Measurements from ENCODE around the gene TNFRSF6B.

DNA sequence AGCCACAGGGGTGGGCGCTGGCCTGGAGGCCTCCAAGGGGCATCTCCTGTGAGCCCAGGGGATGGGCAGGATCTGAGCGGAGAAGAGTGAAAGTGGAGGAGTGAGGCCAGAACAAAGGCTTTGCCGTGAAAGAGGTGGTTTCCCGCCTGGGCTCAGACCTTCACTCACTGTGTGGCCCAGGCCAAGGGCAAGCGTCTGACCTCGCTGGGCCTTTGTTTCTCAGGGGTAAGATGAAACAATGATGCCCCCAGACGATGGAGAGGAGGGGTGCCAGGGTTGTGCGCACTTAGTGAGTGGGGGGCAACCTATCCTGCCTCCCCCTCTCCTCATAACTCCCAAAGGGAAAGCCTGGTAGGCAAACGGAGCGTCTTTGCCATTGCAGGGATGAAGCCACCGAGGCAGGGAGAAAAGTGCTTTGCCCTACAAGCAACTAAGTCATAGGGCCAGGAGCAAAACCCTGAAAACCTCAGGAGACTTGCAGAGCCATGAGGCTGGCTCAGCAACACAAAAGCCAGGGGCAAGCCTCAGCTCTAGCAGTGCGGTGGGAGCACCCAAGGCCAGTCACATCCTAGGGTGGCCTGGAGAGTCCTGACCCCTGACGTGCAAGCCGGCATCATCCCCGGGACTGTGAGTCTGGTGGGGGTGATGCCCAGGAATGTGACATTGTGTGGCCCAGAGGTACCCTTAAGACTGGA lies 42.3 kb upstream of the TNFRSF6B start:
- TF ChIP-seq REST (IDR thresholded peaks at IDR 0.05; ENCODE audit: insufficient read depth in 1 of 2, low read depth in 2 of 2, low read length in 1 of 2) (no peak), POLR2AphosphoS5 (IDR thresholded peaks at IDR 0.05; ENCODE audit: low read depth, low read length) (no peak), SIN3A (IDR thresholded peaks at IDR 0.05; ENCODE audit: borderline replicate concordance, insufficient read depth, low read depth, low read length) (no peak)
- TF ChIP-seq, protein P1, sequence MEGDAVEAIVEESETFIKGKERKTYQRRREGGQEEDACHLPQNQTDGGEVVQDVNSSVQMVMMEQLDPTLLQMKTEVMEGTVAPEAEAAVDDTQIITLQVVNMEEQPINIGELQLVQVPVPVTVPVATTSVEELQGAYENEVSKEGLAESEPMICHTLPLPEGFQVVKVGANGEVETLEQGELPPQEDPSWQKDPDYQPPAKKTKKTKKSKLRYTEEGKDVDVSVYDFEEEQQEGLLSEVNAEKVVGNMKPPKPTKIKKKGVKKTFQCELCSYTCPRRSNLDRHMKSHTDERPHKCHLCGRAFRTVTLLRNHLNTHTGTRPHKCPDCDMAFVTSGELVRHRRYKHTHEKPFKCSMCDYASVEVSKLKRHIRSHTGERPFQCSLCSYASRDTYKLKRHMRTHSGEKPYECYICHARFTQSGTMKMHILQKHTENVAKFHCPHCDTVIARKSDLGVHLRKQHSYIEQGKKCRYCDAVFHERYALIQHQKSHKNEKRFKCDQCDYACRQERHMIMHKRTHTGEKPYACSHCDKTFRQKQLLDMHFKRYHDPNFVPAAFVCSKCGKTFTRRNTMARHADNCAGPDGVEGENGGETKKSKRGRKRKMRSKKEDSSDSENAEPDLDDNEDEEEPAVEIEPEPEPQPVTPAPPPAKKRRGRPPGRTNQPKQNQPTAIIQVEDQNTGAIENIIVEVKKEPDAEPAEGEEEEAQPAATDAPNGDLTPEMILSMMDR (IDR thresholded peaks at IDR 0.05) = no peak

Data from Panc1 (cell line).